ENCODE measurements around the gene CAPN3. TPM values are rescaled to one million over a fixed set of nuclear protein-coding genes. Genes with fewer than 3 reads are reported as not detected.

Gene CAPN3
- total RNA-seq, 1 donor from 2014 or later = 23.8 TPM

GRCh38 chr15:42413920-42414319, 54.6 kb downstream of the CAPN3 start:
- H3K36me3 Mint-ChIP-seq (ENCODE audit: low read depth) = peaks cover 69% of the 10 kb centered on the region
- TF ChIP-seq CTCF (IDR thresholded peaks at IDR 0.05) = no peak
- no peak overlapping the region for H3K4me3 Mint-ChIP-seq
- no peak for DNase-seq
- H3K27ac Mint-ChIP-seq = no peak overlapping the region
- POLR2A ChIA-PET = no interaction called here
- CTCF ChIA-PET = no interaction called here
- no peaks in the 10 kb centered on the region for H3K27me3 Mint-ChIP-seq
- ATAC-seq (ENCODE audit: low read depth) = no peak
- H3K9me3 Mint-ChIP-seq = no peaks in the 10 kb centered on the region
- intact Hi-C loops (cut with micrococcal nuclease) = no loop called here
- no peaks in the 10 kb centered on the region for H3K4me1 Mint-ChIP-seq

GRCh38 chr15:42419369-42419768, 60.1 kb downstream of the CAPN3 start:
- Mint-ChIP-seq H3K27ac (no peak overlapping the region), H3K36me3 (ENCODE audit: low read depth) (peaks cover 69% of the 10 kb centered on the region), H3K4me3 (no peak overlapping the region), H3K27me3 (no peaks in the 10 kb centered on the region), H3K4me1 (no peaks in the 10 kb centered on the region), H3K9me3 (no peaks in the 10 kb centered on the region)
- ChIA-PET CTCF (interaction anchor here (1.2 kb wide), 1 partner anchor 507 kb away, joined by 3 read pairs; no protein-coding TSS in a partner anchor), POLR2A (interaction anchor here (0.6 kb wide), 1 partner anchor 127 kb away, joined by 3 read pairs; no protein-coding TSS in a partner anchor)
- no peak for DNase-seq
- ATAC-seq (ENCODE audit: low read depth) = no peak
- intact Hi-C loops (cut with micrococcal nuclease) = no loop called here
- TF ChIP-seq CTCF (IDR thresholded peaks at IDR 0.05) = no peak

- intact Hi-C loops (cut with micrococcal nuclease) = no loop called here
- TF ChIP-seq CTCF (IDR thresholded peaks at IDR 0.05) = no peak
- ATAC-seq (ENCODE audit: low read depth) (no peak), DNase-seq (no peak)
- Mint-ChIP-seq H3K4me1 (no peaks in the 10 kb centered on the region), H3K36me3 (ENCODE audit: low read depth) (peaks cover 76% of the 10 kb centered on the region), H3K27me3 (no peaks in the 10 kb centered on the region), H3K4me3 (no peak overlapping the region), H3K27ac (no peak overlapping the region), H3K9me3 (no peaks in the 10 kb centered on the region)
- CTCF ChIA-PET = no interaction called here
- POLR2A ChIA-PET = no interaction called here
Measured at GRCh38 chr15:42421376-42421775, 62.1 kb downstream of the CAPN3 start.

GRCh38 chr15:42427429-42428223, 68.3 kb downstream of the CAPN3 start:
- Mint-ChIP-seq H3K27ac (no peak overlapping the region), H3K36me3 (ENCODE audit: low read depth) (peaks cover 84% of the 10 kb centered on the region), H3K4me3 (no peak overlapping the region), H3K27me3 (no peaks in the 10 kb centered on the region), H3K4me1 (no peaks in the 10 kb centered on the region), H3K9me3 (no peaks in the 10 kb centered on the region)
- ChIA-PET POLR2A (no interaction called here), CTCF (no interaction called here)
- intact Hi-C loops (cut with micrococcal nuclease) = no loop called here
- no peak for TF ChIP-seq CTCF (IDR thresholded peaks at IDR 0.05)
- DNase-seq (no peak), ATAC-seq (ENCODE audit: low read depth) (no peak)

GRCh38 chr15:42444415-42445063, 85.2 kb downstream of the CAPN3 start:
- intact Hi-C loops (cut with micrococcal nuclease) = no loop called here
- no peak for TF ChIP-seq CTCF (IDR thresholded peaks at IDR 0.05)
- H3K36me3 Mint-ChIP-seq (ENCODE audit: low read depth) = peaks cover 72% of the 10 kb centered on the region
- CTCF ChIA-PET = no interaction called here
- no peaks in the 10 kb centered on the region for H3K27me3 Mint-ChIP-seq
- no peaks in the 10 kb centered on the region for H3K4me1 Mint-ChIP-seq
- ATAC-seq (ENCODE audit: low read depth) (no peak), DNase-seq (no peak)
- no peaks in the 10 kb centered on the region for H3K9me3 Mint-ChIP-seq
- no peak overlapping the region for H3K4me3 Mint-ChIP-seq
- H3K27ac Mint-ChIP-seq = no peak overlapping the region
- POLR2A ChIA-PET = interaction anchor here (0.6 kb wide), 1 partner anchor 92 kb away, joined by 3 read pairs; no protein-coding TSS in a partner anchor

All from activated B cell treated with CpG ODN at 0.5 μM for 24 hours (primary cell).